Measurements from ENCODE around the gene FBXO27. TPM values are rescaled to one million over a fixed set of nuclear protein-coding genes. Genes with fewer than 3 reads are reported as not detected.
"Not testable (repeated sequence)": the region's sequence is repeated elsewhere in the genome, so short reads cannot be mapped to it uniquely, and the experiment has no call there.

FBXO27 gene
- total RNA-seq, 1 donor from 2014 or later, result 0.14 TPM

- Mint-ChIP-seq H3K4me1 (no peaks in the 10 kb centered on the region), H3K9me3 (no peaks in the 10 kb centered on the region), H3K27me3 (peaks cover 4% of the 10 kb centered on the region), H3K27ac (no peak overlapping the region), H3K36me3 (ENCODE audit: low read depth) (no peaks in the 10 kb centered on the region), H3K4me3 (no peak overlapping the region)
- intact Hi-C loops (cut with micrococcal nuclease), result no loop called here
- DNase-seq, result no peak
Observed at GRCh38 chr19:39021063-39021462, 11.3 kb downstream of the FBXO27 start.

- no peak overlapping the region for H3K27ac Mint-ChIP-seq
- H3K4me3 Mint-ChIP-seq, result no peak overlapping the region
- H3K36me3 Mint-ChIP-seq (ENCODE audit: low read depth), result no peaks in the 10 kb centered on the region
- no peak for DNase-seq
- no peaks in the 10 kb centered on the region for H3K4me1 Mint-ChIP-seq
- peaks cover 4% of the 10 kb centered on the region for H3K27me3 Mint-ChIP-seq
- no peaks in the 10 kb centered on the region for H3K9me3 Mint-ChIP-seq
- intact Hi-C loops (cut with micrococcal nuclease), result no loop called here
Observed at GRCh38 chr19:39017646-39018045, 14.7 kb downstream of the FBXO27 start.

DNA sequence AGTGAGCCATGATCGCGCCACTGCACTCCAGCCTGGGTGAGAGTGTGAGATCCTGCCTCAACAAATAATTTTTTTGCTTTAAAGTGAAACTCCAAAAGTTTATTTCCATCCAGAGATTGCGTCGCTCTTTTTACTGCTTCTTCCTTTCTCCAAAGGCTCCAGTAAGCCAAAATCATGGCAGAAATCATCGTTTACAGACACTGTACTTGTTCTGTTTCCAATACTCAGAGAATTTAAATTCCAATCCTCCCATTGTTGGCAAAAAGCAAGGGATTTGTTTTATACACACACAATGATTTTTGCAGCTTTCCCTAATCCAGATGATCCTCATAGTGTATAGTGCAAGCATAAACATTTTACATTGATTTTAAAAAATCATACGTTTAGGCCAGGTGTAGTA, 15.3 kb downstream of the FBXO27 start:
- H3K36me3 Mint-ChIP-seq (ENCODE audit: low read depth), result no peaks in the 10 kb centered on the region
- H3K27ac Mint-ChIP-seq, result no peak overlapping the region
- peaks cover 4% of the 10 kb centered on the region for H3K27me3 Mint-ChIP-seq
- intact Hi-C loops (cut with micrococcal nuclease), result no loop called here
- H3K4me1 Mint-ChIP-seq, result no peaks in the 10 kb centered on the region
- H3K4me3 Mint-ChIP-seq, result no peak overlapping the region
- no peaks in the 10 kb centered on the region for H3K9me3 Mint-ChIP-seq
- DNase-seq, result no peak

DNA sequence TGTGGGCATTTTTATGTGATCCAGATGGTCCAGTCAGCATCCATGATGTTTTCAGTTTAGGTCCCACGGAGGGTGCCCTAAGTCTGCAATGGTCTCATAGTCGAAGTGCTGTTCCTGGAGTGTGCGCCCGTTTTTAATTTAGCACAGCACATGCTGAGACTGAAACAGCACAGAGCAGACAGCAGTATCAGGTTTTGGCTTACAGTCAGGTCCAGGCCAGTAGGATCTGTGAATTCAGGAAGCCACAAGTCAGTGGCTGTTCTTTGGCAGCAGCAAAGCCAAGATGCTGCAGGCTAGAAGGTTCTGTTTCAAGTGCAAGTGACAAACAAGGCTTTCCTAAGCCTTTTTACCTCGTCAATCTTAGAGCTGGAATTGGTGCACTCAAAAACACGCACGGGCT, 18.3 kb downstream of the FBXO27 start:
- Mint-ChIP-seq H3K4me3 (no peak overlapping the region), H3K27ac (no peak overlapping the region), H3K27me3 (peaks cover 6% of the 10 kb centered on the region), H3K4me1 (no peaks in the 10 kb centered on the region), H3K9me3 (no peaks in the 10 kb centered on the region), H3K36me3 (ENCODE audit: low read depth) (no peaks in the 10 kb centered on the region)
- no peak for DNase-seq
- intact Hi-C loops (cut with micrococcal nuclease), result no loop called here

DNA sequence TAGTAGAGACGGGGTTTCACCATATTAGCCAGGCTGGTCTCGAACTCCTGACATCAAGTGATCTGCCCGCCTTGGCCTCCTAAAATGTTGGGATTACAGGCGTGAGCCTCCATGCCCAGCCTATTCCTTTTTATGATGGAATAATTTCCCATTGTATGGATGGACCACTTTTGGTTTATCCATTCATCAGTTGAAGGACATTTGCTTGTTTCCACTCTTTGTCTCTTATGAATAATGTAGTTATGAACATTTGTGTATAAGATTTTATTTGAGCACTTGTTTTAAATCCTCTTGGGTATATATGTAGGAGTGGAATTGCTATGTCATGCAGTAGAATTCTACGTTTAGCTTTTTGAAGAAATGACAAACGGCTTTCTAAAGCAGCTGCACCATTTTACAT, 23.3 kb downstream of the FBXO27 start:
- no peak for DNase-seq
- intact Hi-C loops (cut with micrococcal nuclease), result no loop called here
- H3K27me3 Mint-ChIP-seq, result peaks cover 8% of the 10 kb centered on the region
- H3K9me3 Mint-ChIP-seq, result no peaks in the 10 kb centered on the region
- peaks cover 2% of the 10 kb centered on the region for H3K4me1 Mint-ChIP-seq
- H3K4me3 Mint-ChIP-seq, result no peak overlapping the region
- H3K36me3 Mint-ChIP-seq (ENCODE audit: low read depth), result no peaks in the 10 kb centered on the region
- no peak overlapping the region for H3K27ac Mint-ChIP-seq

GRCh38 chr19:39008137-39008536, 24.2 kb downstream of the FBXO27 start:
- intact Hi-C loops (cut with micrococcal nuclease), result no loop called here
- Mint-ChIP-seq H3K27ac (no peak overlapping the region), H3K4me3 (no peak overlapping the region), H3K4me1 (peaks cover 2% of the 10 kb centered on the region), H3K9me3 (no peaks in the 10 kb centered on the region), H3K27me3 (peaks cover 10% of the 10 kb centered on the region), H3K36me3 (ENCODE audit: low read depth) (no peaks in the 10 kb centered on the region)
- no peak for DNase-seq

- peaks cover 13% of the 10 kb centered on the region for H3K27me3 Mint-ChIP-seq
- H3K36me3 Mint-ChIP-seq (ENCODE audit: low read depth), result no peaks in the 10 kb centered on the region
- H3K4me3 Mint-ChIP-seq, result no peak overlapping the region
- H3K4me1 Mint-ChIP-seq, result peaks cover 2% of the 10 kb centered on the region
- no peak for DNase-seq
- intact Hi-C loops (cut with micrococcal nuclease), result no loop called here
- no peak overlapping the region for H3K27ac Mint-ChIP-seq
- H3K9me3 Mint-ChIP-seq, result no peaks in the 10 kb centered on the region
Observed at GRCh38 chr19:39007096-39007495, 25.3 kb downstream of the FBXO27 start.

DNA sequence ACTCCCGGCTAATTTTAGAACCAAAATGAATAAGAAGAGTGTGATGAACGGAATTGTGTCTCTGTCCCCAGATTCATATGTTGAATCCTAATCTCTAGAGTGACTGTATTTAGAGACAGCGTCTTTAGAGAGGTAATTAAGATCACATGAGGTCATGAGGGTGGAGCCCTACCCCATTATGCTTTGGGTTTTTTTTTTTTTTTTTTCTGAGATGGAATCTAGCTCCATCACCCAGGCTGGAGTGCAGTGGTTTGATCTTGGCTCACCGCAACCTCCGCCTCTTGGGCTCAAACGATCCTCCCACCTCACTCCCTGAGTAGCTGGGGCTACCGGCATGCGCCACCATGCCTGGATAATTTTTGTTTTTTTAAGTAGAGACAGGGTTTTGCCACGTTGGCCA, 27.9 kb downstream of the FBXO27 start:
- H3K4me3 Mint-ChIP-seq, result no peak overlapping the region
- DNase-seq, result no peak
- no peaks in the 10 kb centered on the region for H3K36me3 Mint-ChIP-seq (ENCODE audit: low read depth)
- no peaks in the 10 kb centered on the region for H3K9me3 Mint-ChIP-seq
- peaks cover 2% of the 10 kb centered on the region for H3K4me1 Mint-ChIP-seq
- peaks cover 14% of the 10 kb centered on the region for H3K27me3 Mint-ChIP-seq
- intact Hi-C loops (cut with micrococcal nuclease), result no loop called here
- H3K27ac Mint-ChIP-seq, result no peak overlapping the region

- Mint-ChIP-seq H3K4me1 (peaks cover 2% of the 10 kb centered on the region), H3K27ac (no peak overlapping the region), H3K27me3 (peaks cover 15% of the 10 kb centered on the region), H3K4me3 (no peak overlapping the region), H3K9me3 (no peaks in the 10 kb centered on the region), H3K36me3 (ENCODE audit: low read depth) (no peaks in the 10 kb centered on the region)
- no peak for DNase-seq
- intact Hi-C loops (cut with micrococcal nuclease), result no loop called here
Observed at GRCh38 chr19:39003796-39004195, 28.6 kb downstream of the FBXO27 start.

GRCh38 chr19:39003188-39003587, 29.2 kb downstream of the FBXO27 start:
- H3K9me3 Mint-ChIP-seq, result no peaks in the 10 kb centered on the region
- no peak for DNase-seq
- peaks cover 13% of the 10 kb centered on the region for H3K27me3 Mint-ChIP-seq
- intact Hi-C loops (cut with micrococcal nuclease), result no loop called here
- H3K36me3 Mint-ChIP-seq (ENCODE audit: low read depth), result no peaks in the 10 kb centered on the region
- H3K4me1 Mint-ChIP-seq, result peaks cover 2% of the 10 kb centered on the region
- no peak overlapping the region for H3K4me3 Mint-ChIP-seq
- H3K27ac Mint-ChIP-seq, result no peak overlapping the region

DNA sequence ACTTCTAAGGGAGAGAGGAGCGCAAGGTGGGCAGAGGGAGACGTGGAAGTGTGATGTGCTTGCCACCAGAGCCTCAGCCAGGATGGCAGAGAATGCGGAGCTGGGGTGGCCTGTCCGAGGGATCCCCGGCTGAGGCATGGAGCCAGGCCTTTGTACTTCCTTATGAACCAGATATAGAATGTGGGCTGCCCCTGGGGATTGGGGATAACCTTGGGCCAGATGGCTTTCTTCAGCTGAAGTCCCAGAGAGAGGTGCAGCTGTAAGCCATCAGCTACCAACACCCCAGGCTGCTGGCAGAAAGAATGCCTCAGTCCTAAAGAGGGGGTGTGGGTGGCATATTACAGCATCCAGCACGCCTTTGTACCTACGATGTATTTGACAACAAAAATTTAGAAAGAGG, 31.3 kb downstream of the FBXO27 start:
- no peaks in the 10 kb centered on the region for H3K36me3 Mint-ChIP-seq (ENCODE audit: low read depth)
- H3K4me3 Mint-ChIP-seq, result no peak overlapping the region
- H3K27me3 Mint-ChIP-seq, result peaks cover 11% of the 10 kb centered on the region
- no peak for DNase-seq
- no peaks in the 10 kb centered on the region for H3K4me1 Mint-ChIP-seq
- intact Hi-C loops (cut with micrococcal nuclease), result no loop called here
- no peak overlapping the region for H3K27ac Mint-ChIP-seq
- no peaks in the 10 kb centered on the region for H3K9me3 Mint-ChIP-seq

GRCh38 chr19:38997576-38997975, 34.8 kb downstream of the FBXO27 start:
- H3K4me3 Mint-ChIP-seq; H3K27ac Mint-ChIP-seq; intact Hi-C loops (cut with micrococcal nuclease); DNase-seq; H3K36me3 Mint-ChIP-seq (ENCODE audit: low read depth); H3K4me1 Mint-ChIP-seq; H3K27me3 Mint-ChIP-seq; H3K9me3 Mint-ChIP-seq: not testable (repeated sequence)

- H3K4me1 Mint-ChIP-seq, result no peaks in the 10 kb centered on the region
- H3K9me3 Mint-ChIP-seq, result no peaks in the 10 kb centered on the region
- no peak overlapping the region for H3K27ac Mint-ChIP-seq
- intact Hi-C loops (cut with micrococcal nuclease), result no loop called here
- no peak overlapping the region for H3K4me3 Mint-ChIP-seq
- no peak for DNase-seq
- peaks cover 3% of the 10 kb centered on the region for H3K27me3 Mint-ChIP-seq
- H3K36me3 Mint-ChIP-seq (ENCODE audit: low read depth), result no peaks in the 10 kb centered on the region
Observed at GRCh38 chr19:38993271-38993670, 39.1 kb downstream of the FBXO27 start.

- Mint-ChIP-seq H3K36me3 (ENCODE audit: low read depth) (no peaks in the 10 kb centered on the region), H3K4me3 (no peak overlapping the region), H3K4me1 (no peaks in the 10 kb centered on the region), H3K9me3 (no peaks in the 10 kb centered on the region), H3K27ac (no peak overlapping the region), H3K27me3 (peaks cover 3% of the 10 kb centered on the region)
- no peak for DNase-seq
- intact Hi-C loops (cut with micrococcal nuclease), result no loop called here
Observed at GRCh38 chr19:38990949-38991697, 41.2 kb downstream of the FBXO27 start.

GRCh38 chr19:38989614-38990013, 42.7 kb downstream of the FBXO27 start:
- H3K4me3 Mint-ChIP-seq; H3K27ac Mint-ChIP-seq; H3K36me3 Mint-ChIP-seq (ENCODE audit: low read depth); DNase-seq; intact Hi-C loops (cut with micrococcal nuclease); H3K27me3 Mint-ChIP-seq; H3K9me3 Mint-ChIP-seq; H3K4me1 Mint-ChIP-seq: not testable (repeated sequence)

Data from activated CD4-positive, alpha-beta T cell treated with anti-CD3 and anti-CD28 coated beads, Interleukin-2, amount 10 ng/mL, durations not matched to agents 24 days and 14 days (primary cell).